ENCODE data around the gene RPEL1.
"Not testable (repeated sequence)": the region's sequence is repeated elsewhere in the genome, so short reads cannot be mapped to it uniquely, and the experiment has no call there.

Gene RPEL1

DNA sequence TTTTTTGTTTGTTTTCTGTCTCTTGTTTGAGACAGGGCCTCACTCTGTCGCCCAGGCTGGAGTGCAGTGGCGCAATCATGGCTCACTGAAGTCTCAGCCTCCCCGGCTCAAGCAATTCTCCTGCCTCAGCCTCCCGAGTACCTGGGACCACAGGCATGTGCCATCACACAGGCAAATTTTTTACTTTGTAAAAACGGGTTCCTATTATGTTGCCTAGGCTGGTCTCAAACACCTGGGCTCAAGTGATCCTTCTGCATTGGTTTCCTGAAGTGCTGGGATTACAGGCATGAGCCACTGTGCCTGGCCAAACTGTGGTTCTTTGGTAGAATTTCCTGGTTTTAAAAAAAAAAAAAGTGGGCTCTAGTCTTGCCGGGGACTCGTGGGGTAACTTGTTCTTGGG lies at the start of gene RPEL1:
Gene RPEL1, plus strand, starts transcription at position 301 of the 400 bp plus-strand sequence. CDS start 110 bp downstream, outside the sequence.
- not testable (repeated sequence) for DNase-seq (ENCODE audit: insufficient read length, low spot score); FAIRE-seq

DNA sequence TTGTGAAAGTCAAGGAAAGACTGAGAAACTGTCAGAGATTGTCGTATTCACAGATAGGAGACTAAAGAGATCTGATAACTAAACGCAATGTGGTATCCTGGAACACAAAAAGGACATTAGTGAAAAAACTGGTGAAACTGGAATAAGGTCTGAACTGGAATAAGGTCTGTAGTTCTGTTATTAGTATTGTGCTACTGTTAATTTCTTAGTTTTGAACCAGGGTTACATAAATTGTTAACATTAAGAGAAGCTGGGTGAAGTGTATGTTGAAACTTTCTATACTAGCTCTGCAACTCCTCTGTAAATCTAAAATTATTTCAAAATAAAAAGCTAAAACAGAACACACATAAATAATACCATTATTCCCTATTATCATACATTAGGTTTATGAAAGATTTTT lies 49.2 kb upstream of the RPEL1 start:
- no peak for FAIRE-seq
- DNase-seq (ENCODE audit: insufficient read length, low spot score) = no peak

DNA sequence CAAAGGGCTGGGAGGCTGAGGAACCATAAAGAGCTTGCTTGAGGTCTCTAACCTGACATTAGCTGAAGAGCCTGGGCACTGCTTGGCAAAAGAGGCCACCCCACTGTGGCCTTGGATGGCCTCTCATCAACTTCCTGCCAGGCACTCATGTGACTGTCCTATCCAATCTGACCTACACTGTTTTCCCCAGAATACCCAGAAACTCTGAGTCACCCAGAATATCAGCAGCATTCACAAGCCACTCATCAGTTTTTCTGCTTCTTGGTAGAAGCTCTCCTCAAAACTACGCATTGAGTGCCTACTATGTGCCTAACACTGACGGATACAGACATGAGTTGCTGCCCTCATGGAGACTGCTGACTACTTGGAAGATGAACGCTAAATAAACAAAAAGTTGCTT lies 48.5 kb upstream of the RPEL1 start:
- FAIRE-seq (peak; percentile 46), DNase-seq (ENCODE audit: insufficient read length, low spot score) (peak; percentile 84)

DNA sequence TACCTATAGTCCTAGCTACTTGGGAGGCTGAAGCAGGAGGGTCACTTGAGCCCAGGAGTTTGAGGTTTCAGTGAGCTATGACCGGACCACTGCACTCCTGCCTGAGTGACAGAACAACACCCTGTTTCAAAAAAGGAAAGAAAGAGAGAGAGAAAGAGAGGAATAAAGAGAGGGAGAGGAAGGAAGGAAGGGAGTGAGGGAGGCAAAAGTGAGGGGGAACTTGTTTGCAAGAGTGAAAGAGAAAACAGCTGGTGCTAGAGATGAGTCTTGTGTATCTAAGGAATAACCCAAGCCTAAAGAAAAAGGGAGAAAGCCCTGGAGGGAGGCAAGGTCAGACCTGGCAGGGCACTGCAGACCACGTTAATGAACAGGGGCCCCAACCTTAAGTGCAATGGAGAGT lies 47.8 kb upstream of the RPEL1 start:
- DNase-seq (ENCODE audit: insufficient read length, low spot score) (no peak), FAIRE-seq (no peak)

DNA sequence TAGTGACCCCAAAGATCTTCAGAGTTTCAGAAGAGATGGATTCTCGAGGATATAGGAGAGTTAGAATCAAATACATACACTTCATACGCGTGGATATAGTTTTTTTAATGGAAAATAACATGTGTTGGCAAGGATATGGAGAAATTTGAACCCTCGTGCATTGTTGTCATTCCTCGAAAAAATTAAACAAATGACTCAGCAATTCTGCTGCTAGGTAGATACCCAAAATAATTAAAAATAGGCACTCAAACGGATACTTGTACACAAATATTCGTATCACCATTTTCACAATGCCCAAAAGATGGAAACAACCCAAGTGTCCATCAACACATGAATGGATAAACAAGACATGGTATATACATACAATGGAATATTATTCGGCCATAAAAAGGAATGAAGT lies 47.0 kb upstream of the RPEL1 start:
- no peak for FAIRE-seq

DNA sequence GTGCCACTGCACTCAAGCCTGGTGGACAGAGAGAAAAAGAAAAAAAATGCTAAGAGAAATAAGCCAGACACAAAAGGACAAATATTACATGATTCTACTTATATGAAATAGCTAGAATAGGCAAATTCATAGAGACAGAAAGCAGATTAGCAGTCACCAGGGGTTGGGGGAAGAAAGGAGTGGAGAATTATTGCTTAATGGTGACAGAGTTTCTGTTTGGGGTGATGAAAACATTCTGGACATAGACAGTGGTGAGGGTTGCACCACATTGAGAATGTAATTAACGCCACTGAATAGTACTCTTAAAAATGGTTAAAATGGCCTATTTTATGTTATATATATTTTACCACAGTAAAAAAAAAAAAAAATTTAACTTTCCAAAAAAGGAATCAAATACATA lies 46.2 kb upstream of the RPEL1 start:
- no peak for FAIRE-seq
- DNase-seq (ENCODE audit: insufficient read length, low spot score) = no peak

More for the DNA sequence above, 47.0 kb upstream of the RPEL1 start:
- no peak for DNase-seq (ENCODE audit: insufficient read length, low spot score)

DNA sequence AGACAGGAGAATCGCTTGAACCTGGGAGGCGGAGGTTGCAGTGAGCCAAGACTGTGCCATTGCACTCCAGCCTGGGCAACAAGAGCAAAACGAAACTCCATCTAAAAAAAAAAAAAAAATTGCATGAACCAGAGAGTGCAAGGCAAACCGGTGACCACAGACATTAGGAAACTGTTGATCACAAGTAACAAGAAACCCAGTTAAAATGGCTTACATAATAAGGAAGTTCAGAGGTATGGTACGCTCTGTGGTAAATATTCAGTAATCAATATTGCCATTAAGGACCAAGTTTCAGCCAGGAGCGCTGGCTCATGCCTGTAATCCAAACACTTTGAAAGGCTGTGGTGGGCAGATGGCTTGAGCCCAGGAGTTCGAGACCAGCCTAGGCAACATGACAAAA lies 43.4 kb upstream of the RPEL1 start:
- DNase-seq (ENCODE audit: insufficient read length, low spot score) (no peak), FAIRE-seq (no peak)

DNA sequence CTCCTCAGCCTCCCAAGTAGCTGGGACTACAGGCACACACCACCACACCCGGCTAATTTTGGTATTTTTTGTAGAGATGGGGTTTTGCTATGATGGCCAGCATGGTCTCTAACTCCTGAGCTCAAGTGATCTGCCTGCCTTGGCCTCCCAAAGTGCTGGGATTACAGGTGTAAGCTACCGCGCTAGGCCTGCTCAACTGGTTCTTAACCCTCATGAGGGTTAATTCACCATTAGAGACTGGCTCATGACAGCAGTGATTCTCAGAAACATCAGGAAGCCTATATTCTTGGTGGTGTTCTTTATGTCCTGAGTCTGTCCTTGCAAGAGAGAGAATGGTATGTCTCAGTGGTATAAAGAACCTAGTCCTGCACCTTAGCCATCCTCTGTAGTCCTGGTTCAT lies 42.2 kb upstream of the RPEL1 start:
- FAIRE-seq (no peak), DNase-seq (ENCODE audit: insufficient read length, low spot score) (no peak)

DNA sequence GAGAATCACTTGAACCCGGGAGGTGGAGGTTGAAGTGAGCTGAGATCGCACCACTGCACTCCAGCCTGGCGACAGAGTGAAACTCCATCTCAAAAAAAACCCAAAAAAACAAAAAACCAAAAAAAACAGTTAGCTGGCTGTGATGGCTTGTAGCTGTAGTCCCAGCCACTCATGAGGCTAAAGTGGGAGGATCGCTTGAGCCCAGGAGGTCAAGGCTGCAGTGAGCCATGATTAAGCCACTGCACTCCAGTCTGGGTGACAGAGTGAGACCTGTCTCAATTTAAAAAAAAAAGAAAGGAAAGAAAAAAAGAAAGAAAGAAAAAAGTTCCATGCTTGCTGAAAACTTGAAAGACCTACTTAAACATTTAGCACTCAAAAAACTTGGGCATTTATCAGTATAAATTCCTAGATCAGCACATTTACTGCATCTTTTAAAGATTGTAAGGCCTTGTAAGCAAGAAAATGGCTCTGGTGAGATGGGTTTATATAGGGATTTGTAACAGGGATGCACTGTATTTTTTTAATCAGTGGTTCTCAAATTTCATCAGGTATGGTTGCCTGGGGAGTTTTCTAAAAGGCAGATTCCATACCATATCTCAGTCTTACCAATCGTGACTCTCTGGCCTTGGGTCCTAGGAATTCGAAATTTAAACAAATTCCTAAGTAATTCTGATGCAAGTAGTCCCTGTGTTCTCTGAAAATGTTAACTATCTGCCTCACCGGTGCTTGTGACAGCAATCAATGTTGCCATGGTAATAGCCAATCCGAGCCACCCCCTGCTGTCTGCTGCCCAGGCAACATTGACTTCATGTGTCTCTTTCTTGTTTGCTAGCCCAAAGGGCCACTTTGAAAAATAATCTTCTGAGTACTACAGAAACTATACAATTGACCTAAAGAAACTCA lies 41.1 kb upstream of the RPEL1 start:
- FAIRE-seq (no peak), DNase-seq (ENCODE audit: insufficient read length, low spot score) (no peak)

DNA sequence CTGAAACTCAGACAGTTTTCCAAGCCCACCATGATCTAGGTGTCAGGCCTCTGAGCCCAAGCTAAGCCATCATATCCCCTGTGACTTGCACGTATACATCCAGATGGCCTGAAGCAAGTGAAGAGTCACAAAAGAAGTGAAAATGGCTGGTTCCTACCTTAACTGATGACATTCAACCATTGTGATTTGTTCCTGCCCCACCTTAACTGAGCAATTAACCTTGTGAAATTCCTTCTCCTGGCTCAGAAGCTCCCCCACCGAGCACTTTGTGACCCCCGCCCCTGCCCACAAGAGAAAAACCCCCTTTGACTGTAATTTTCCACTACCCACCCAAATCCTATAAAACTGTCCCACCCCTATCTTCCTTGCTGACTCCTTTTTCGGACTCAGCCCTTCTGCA lies 40.3 kb upstream of the RPEL1 start:
- FAIRE-seq; DNase-seq (ENCODE audit: insufficient read length, low spot score): not testable (repeated sequence)

DNA sequence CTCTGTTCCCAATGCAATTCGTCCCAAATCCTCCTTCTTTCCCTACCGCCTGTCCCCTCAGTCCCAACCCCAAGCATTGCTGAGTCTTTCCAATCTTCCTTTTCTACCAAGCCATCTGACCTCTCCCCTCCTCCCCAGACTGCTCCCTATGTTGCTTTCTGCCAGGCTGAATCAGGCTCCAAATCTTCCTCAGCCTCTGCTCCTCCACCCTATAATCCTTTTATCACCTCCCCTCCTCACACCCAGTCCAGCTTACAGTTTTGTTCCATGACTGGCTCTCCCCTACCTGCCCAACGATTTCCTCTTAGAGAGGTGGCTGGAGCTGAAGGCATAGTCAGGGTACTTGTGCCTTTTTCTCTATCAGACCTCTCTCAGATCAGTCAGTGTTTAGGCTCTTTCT lies 39.0 kb upstream of the RPEL1 start:
- not testable (repeated sequence) for FAIRE-seq; DNase-seq (ENCODE audit: insufficient read length, low spot score)

DNA sequence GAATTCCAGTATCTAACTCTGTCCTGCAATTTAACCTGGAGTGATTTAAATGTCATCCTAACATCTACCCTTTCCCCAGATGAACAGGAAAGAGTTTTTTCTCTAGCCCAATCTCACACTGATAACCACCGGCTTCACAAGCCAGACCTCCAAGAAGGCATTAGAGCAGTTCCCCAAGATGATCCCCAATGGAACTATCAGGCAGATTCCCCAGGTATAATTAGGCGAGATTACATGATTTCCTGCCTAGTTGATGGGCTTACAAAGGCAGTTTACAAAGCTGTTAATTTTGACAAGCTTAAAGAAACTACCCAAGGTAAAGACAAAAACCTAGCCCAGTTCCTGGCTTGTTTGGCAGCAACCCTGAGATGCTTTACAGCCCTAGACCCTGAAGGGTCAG lies 38.5 kb upstream of the RPEL1 start:
- no peak for FAIRE-seq

DNA sequence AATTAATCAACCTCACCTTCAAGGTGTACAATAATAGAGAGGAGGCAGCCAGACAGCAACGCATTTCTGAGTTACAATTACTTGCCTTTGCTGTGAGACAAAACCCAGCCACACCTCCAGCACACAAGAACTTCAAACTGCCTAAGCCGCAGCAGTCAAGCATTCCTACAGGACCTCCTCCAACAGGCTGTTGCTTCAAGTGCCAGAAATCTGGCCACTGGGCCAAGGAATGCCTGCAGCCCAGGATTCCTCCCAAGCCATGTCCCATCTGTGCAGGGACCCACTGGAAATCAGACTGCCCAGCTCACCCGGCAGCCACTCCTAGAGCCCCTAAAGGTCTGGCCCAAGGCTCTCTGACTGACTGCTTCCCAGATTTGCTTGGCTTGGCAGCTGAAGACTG lies 38.0 kb upstream of the RPEL1 start:
- not testable (repeated sequence) for DNase-seq (ENCODE audit: insufficient read length, low spot score); FAIRE-seq

More for the DNA sequence above, 38.5 kb upstream of the RPEL1 start:
- no peak for DNase-seq (ENCODE audit: insufficient read length, low spot score)

DNA sequence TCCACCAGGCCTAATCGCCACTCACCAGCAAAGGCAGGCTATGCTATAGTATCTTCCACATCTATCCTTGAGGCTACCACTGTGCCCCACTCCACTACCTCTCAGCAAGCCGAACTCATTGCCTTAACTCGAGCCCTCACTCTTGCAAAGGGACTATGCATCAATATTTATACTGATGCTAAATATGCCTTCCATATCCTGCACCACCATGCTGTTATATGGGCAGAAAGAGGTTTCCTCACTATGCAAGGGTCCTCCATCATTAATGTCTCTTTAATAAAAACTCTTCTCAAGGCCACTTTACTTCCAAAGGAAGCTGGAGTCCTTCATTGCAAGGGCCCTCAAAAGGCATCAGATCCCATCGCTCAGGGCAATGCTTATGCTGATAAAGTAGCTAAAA lies 35.4 kb upstream of the RPEL1 start:
- not testable (repeated sequence) for DNase-seq (ENCODE audit: insufficient read length, low spot score); FAIRE-seq

DNA sequence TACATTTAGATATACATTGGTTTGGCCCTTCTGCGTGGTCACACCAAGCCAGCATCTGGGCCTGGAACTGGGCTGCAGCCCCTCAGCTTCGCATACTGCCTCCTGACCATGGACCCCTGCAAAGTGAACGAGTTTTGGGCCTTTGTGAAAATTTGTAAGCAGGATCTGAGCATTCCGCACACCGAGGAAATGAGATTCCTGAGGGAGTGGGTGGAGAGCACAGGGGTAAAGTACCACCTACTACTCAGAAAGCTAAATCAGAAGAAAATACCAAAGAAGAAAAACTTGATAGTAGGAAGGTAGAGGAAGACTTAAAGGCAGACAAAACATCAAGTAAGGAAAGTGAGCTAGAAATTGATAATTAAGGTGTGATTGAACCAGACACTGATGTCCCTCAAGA lies 30.1 kb upstream of the RPEL1 start:
- FAIRE-seq (no peak), DNase-seq (ENCODE audit: insufficient read length, low spot score) (no peak)

DNA sequence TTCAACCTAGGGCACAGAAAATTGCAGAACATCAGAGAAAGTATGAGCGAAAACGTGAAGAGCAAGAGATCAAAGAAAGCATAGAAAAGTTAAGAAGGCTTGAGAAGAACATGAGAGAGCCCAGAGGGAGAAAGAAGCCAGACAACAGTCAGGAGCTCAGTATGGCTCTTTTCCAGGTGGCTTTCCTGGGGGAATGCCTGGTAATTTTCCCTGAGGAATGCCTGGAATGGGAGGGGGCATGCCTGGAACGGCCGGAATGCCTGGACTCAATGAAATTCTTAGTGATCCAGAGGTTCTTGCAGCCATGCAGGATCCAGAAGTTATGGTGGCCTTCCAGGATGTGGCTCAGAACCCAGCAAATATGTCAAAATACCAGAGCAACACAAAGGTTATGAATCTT lies 29.3 kb upstream of the RPEL1 start:
- DNase-seq (ENCODE audit: insufficient read length, low spot score); FAIRE-seq: not testable (repeated sequence)

DNA sequence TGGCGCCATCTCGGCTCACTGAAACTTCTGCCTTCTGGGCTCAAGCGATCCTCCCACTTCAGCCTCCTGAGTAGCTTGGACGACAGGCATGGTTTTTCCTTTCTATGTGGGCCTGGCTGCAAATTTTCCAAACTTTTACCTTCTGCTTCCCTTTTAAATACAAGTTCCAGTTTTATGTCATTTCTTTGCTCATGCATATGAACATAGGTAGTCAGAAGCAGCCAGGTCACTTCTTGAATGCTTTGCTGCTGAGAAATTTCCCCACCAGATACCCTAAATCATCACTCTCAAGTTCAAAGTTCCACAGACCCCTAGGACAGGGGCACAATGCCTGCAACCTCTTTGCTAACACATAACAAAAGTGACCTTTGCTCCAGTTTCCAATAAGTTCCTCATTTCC lies 21.6 kb upstream of the RPEL1 start:
- no peak for FAIRE-seq
- no peak for DNase-seq (ENCODE audit: insufficient read length, low spot score)

DNA sequence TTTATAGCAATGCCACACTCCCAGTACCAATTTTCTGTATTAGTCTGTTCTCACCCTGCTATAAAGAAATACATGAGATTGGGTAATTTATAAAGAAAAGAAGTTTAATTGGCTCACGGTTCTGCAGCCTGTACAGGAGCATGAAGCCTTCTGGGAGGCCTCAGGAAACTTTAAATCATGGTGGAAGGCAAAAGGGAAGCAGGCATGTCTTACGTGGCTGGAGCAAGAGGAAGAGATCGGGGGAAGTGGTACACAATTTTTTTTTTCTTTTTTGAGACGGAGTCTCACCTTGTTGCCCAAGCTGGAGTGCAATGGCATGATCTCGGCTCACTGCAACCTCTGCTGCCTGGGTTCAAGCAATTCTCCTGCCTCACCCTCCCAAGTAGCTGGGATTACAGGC lies 21.0 kb upstream of the RPEL1 start:
- FAIRE-seq = not testable (repeated sequence)

DNA sequence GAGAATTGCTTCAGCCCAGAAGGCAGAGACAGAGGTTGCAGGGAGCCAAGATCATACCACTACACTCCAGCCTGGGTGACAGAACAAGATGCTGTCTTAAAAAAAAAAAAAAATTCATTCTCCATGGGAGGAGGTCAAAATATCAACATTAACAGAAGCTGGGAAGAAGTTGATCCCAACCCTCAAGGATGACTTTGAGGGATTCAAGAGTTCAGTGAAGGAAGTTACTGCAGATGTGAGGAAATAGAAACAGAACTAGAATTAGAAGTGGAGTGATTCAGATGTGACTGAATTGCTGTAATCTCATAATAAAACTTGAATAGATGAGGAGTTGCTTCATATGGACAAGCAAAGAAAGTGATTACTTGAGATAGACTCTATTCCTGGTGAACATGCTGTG lies 19.7 kb upstream of the RPEL1 start:
- no peak for FAIRE-seq
- DNase-seq (ENCODE audit: insufficient read length, low spot score) = no peak

More for the DNA sequence above, 21.0 kb upstream of the RPEL1 start:
- not testable (repeated sequence) for DNase-seq (ENCODE audit: insufficient read length, low spot score)

DNA sequence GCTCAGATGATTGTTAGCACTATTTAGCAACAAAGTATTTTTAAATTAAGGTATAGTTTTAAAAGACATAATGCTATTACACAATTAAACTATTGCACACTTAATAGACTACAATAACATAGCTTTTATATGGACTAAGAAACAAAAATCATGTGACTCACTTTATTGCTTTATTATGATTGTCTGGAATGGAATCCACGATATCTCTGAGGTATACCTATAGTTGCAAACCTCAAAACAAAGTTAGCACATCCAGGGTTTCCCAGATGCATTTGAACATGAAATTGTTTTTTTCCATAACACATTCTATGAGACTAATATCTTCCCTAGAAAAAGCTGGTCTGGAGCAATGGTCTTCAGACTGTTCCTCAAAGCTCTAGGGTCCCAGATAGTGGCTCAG lies 18.3 kb upstream of the RPEL1 start:
- DNase-seq (ENCODE audit: insufficient read length, low spot score) (no peak), FAIRE-seq (no peak)

DNA sequence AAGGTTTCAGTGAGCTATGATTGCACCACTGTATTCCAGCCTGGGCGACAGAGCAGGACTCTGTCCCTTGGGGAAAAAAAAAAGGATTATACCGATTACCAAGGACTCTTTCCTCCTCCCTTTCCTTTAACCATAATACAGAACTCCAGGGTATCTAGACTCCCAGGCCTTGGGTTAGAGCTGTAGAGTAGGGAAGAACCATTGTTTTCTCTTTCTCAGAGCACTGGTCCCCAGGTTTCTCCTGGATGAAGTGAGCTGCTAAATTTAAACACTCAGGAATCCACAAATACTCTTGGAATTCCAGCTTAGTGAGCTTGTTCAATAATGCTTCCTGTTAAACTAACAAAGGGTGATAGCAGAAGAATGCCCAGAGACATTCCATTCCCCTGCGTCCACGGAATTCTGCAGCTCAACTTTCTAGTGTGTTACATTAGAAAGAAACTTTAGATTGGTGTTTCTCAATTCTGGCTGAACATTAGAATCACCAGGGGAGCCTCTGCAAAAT lies 14.6 kb upstream of the RPEL1 start:
- FAIRE-seq = no peak
- DNase-seq (ENCODE audit: insufficient read length, low spot score) = peak; percentile 85

DNA sequence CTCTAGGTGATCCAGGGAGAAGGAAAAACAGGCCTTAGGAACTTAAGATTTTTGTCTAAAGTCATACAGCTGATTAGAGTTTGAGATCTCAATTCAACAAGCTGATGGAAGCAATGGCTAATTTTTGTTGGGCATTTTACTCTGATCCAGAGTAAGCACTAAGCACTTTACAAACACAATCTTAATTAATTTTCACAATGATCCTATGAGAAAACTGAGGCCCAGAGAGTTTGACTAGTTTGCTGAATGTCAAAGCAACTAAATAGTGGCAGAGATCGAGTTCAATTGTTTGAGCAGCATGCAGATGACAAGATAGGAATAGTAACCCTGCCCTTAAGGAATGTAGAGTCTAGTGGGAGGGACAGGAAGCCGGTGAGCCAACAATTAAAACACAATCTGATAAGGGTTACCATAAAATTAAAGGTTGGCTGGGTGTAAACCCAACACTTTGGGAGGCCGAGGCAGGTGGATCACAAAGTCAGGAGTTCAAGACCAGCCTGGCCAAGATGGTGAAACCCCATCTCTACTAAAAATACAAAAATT lies 13.5 kb upstream of the RPEL1 start:
- DNase-seq (ENCODE audit: insufficient read length, low spot score) (no peak), FAIRE-seq (no peak)
